Prostate gland (tissue), 2 donors: ENCODE data around the gene CRLF3. TPM values are rescaled to one million over a fixed set of nuclear protein-coding genes. Genes with fewer than 3 reads are reported as not detected.

ENCODE experiments used
- DNase-seq: peaks from one replicate; pipeline ENCODE4 v3.0.0-alpha.2; 2019; ENCODE audit warnings: low spot score
- H3K27ac ChIP-seq, 2 donors: fragments of 200-600 bp; sonication (generic); 2 replicates each; pipeline ENCODE4 v1.5.1; 2017 to 2019
- H3K27me3 ChIP-seq: fragments of 200-600 bp; sonication (generic); replicated peaks from 2 replicates; pipeline ENCODE4 v1.5.1; 2019; ENCODE audit not compliant: insufficient read depth
- H3K36me3 ChIP-seq, 2 donors: fragments of 200-600 bp; sonication (generic); 1 replicate in 1 of 2; 2 replicates in 1 of 2; pipeline versions ENCODE4 v1.5.1 to v1.8.1; 2017 to 2019
- H3K4me1 ChIP-seq: fragments of 200-600 bp; sonication (generic); replicated peaks from 2 replicates; pipeline ENCODE4 v1.5.1; 2019
- H3K4me3 ChIP-seq, 2 donors: fragments of 200-600 bp; sonication (generic); 2 replicates each; pipeline ENCODE4 v1.5.1; 2017 to 2019
- H3K9me3 ChIP-seq: fragments of 200-600 bp; sonication (generic); 2 replicates; pipeline ENCODE4 v1.5.1; 2017
- CTCF ChIP-seq, 4 experiments: fragments of 200-600 bp in 2 of 4; fragments of 450-650 bp in 2 of 4; sonication (generic) in 2 of 4; IDR thresholded peaks; 1 replicate in 3 of 4; 2 replicates in 1 of 4; pipeline ENCODE4 v1.5.1; 2016 to 2019; ENCODE audit warnings: antibody characterized with exemption in 4 of 4, mild to moderate bottlenecking in 2 of 4, moderate library complexity in 2 of 4
- POLR2A ChIP-seq: fragments of 450-650 bp; IDR thresholded peaks from one replicate; pipeline ENCODE4 v1.6.1; 2016; ENCODE audit warnings: antibody characterized with exemption, mild to moderate bottlenecking
- POLR2AphosphoS5 ChIP-seq: sonication (generic); formaldehyde crosslinking; IDR thresholded peaks from one replicate; pipeline ENCODE4 v1.6.1; 2017; ENCODE audit warnings: antibody characterized with exemption
- WGBS: methylation state at CpG from one replicate; pipeline ENCODE4 v1.1.5; 2018; 5-methylcytosine and 5-hydroxymethylcytosine counted together
- intact Hi-C: fragments of 100-400 bp; cut with DNase I; formaldehyde crosslinking; loops from one replicate; pipeline ENCODE4 v1.14.2; 2022
- total RNA-seq, 2 donors: library from RNA; depleted of rRNA; stranded (reverse); fragments of >200 nt; gene quantifications; one replicate each; pipeline ENCODE4 v1.1.0, GENCODE V29; 2016

The CRLF3 gene
- total RNA-seq, 2 donors from 2014 or later = 8.0 to 14.8 TPM

DNA sequence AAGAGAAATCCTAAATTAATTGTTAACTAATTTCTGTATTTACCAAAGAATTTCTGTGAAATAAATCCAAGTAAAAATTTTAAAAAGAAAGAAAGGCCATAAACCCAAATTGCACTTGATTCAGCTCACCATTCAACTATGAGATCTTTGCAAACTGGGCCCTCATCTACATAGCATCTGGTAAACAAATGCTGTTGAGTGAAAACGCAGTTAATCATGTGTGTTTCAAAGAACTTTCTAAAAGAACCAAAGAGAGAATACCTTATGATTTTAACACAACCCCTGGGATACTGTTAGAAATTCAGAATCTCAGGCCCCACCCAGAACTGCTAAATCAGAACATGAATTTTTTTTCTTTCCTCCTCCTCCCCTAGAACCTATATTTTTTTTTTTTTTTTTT, 16.6 kb downstream of the CRLF3 start:
- Histone ChIP-seq H3K27ac (no peak overlapping the region), H3K9me3 (no peaks in the 10 kb centered on the region), H3K27me3 (no peaks in the 10 kb centered on the region), H3K4me3 (no peak overlapping the region), H3K36me3 (no peaks in the 10 kb centered on the region), H3K4me1 (no peaks in the 10 kb centered on the region)
- no peak for TF ChIP-seq POLR2AphosphoS5
- TF ChIP-seq CTCF (IDR thresholded peaks at IDR 0.05) = no peak
- no peak for TF ChIP-seq POLR2A
- intact Hi-C loops = no loop called here
- DNase-seq = no peak
- WGBS = 78% methylated on average over 1 of the region's 1 CpG

GRCh38 chr17:30805944-30806456, 18.5 kb downstream of the CRLF3 start:
- intact Hi-C loops = no loop called here
- Histone ChIP-seq H3K36me3 (no peaks in the 10 kb centered on the region), H3K4me3 (no peak overlapping the region), H3K27ac (no peak overlapping the region), H3K4me1 (no peaks in the 10 kb centered on the region), H3K9me3 (no peaks in the 10 kb centered on the region), H3K27me3 (no peaks in the 10 kb centered on the region)
- no peak for TF ChIP-seq POLR2AphosphoS5
- no peak for TF ChIP-seq POLR2A
- no peak for TF ChIP-seq CTCF (IDR thresholded peaks at IDR 0.05)
- no peak for DNase-seq
- WGBS = 95% methylated on average over 2 of the region's 2 CpGs

DNA sequence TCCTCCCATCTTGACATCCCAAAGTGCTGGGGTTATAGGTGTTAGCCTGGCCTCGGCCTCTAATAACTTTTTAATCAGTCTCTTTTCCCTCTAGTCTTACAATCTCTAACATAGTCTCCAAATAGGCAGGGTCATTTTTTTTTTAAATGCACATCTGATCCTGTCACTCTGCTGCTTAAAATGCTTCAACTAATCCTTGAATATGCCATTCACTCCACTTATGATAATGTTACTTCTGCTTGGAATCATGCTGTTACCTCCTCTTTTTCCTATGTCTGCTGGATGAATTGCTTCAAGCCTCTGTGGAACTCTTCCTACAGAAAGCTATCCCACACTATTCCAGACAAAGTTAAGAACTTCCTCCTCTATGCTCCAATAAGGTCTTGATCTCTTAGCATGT, 22.8 kb downstream of the CRLF3 start:
- no peak overlapping the region for H3K4me3 ChIP-seq
- H3K27ac ChIP-seq = no peak overlapping the region
- intact Hi-C loops = no loop called here
- TF ChIP-seq POLR2A (no peak), POLR2AphosphoS5 (no peak), CTCF (IDR thresholded peaks at IDR 0.05) (no peak)
- no peaks in the 10 kb centered on the region for H3K4me1 ChIP-seq
- H3K36me3 ChIP-seq = no peaks in the 10 kb centered on the region
- 92% methylated on average over 1 of the region's 1 CpG for WGBS
- H3K9me3 ChIP-seq = no peaks in the 10 kb centered on the region
- no peaks in the 10 kb centered on the region for H3K27me3 ChIP-seq
- no peak for DNase-seq

DNA sequence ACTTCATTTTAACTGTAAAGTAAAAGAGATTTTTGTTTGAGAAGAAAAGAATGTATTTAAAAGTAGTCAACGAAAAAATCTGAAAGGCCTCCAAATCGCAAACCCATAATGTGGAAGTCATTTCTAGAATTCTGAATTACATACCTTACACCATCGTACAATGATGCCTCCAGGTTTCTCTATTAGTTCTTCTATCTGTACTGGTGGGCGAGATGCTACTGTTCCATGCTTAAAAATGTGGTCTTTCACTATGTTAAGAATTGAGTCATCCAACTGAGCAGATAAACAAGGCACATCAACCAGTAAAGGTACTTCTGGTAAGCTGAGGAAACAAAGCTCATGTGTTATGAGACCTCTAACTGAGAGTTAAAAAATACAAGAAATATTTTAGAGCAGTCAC, 28.5 kb downstream of the CRLF3 start:
- intact Hi-C loops = no loop called here
- TF ChIP-seq CTCF (IDR thresholded peaks at IDR 0.05) (no peak), POLR2AphosphoS5 (no peak), POLR2A (no peak)
- Histone ChIP-seq H3K4me1 (no peaks in the 10 kb centered on the region), H3K4me3 (no peak overlapping the region), H3K27ac (no peak overlapping the region), H3K9me3 (no peaks in the 10 kb centered on the region), H3K36me3 (no peaks in the 10 kb centered on the region), H3K27me3 (no peaks in the 10 kb centered on the region)
- WGBS = 86% methylated on average over 4 of the region's 4 CpGs
- no peak for DNase-seq

- 85% methylated on average over 5 of the region's 5 CpGs for WGBS
- H3K27ac ChIP-seq = no peak overlapping the region
- H3K36me3 ChIP-seq = no peaks in the 10 kb centered on the region
- H3K27me3 ChIP-seq = no peaks in the 10 kb centered on the region
- H3K4me3 ChIP-seq = no peak overlapping the region
- DNase-seq = no peak
- intact Hi-C loops = no loop called here
- no peaks in the 10 kb centered on the region for H3K4me1 ChIP-seq
- no peaks in the 10 kb centered on the region for H3K9me3 ChIP-seq
- TF ChIP-seq CTCF (IDR thresholded peaks at IDR 0.05) (no peak), POLR2A (no peak), POLR2AphosphoS5 (no peak)
These were observed 30.1 kb downstream of the CRLF3 start for GRCh38 chr17:30794372-30794771.
